A549 (cell line): ENCODE measurements around the gene PCNT. TPM values are rescaled to one million over a fixed set of nuclear protein-coding genes. Genes with fewer than 3 reads are reported as not detected.

Experiments
- ATAC-seq, 2 experiments: fragments of 200-7000 bp in 1 of 2; fragments of >200 bp in 1 of 2; cut with Nextera tagmentation in 1 of 2; cut with Tn5 transposase in 1 of 2; 3 replicates each; pipeline versions ENCODE4 v1.8.0 to v1.9.1; 2018 to 2020; ENCODE audit warnings: mild to moderate bottlenecking in 1 of 2, moderate library complexity in 1 of 2
- CTCF ChIA-PET: fragments of 300-600 bp; sonication (Branson Sonifier 250); formaldehyde crosslinking; extraction: SDS; loops from one replicate; lab custom pipeline; 2021; ENCODE audit warnings: antibody characterized with exemption, inconsistent platforms; lab: Yijun Ruan, JAX
- POLR2A ChIA-PET: fragments of 350-600 bp; formaldehyde crosslinking; extraction: SDS; loops from one replicate; lab custom pipeline; 2021; ENCODE audit warnings: antibody characterized with exemption, inconsistent platforms; lab: Yijun Ruan, JAX
- DNase-seq, 2 experiments: peaks; one replicate each; pipeline versions ENCODE4 v3.0.0 to v3.0.0-alpha.2; 2011 to 2016; ENCODE audit warnings: low read depth in 1 of 2, low spot score in 1 of 2
- FAIRE-seq: peaks from 2 replicates; lab custom pipeline; 2011; peaks lifted over from hg19 to GRCh38; lab: Jason Lieb, UNC
- H3K27ac ChIP-seq, 2 experiments: fragments of >200 bp; sonication (Bioruptor Twin); formaldehyde crosslinking; 3 replicates each; pipeline ENCODE4 v1.5.1; 2016 to 2017
- H3K4me1 ChIP-seq: fragments of >200 bp; sonication (Bioruptor Twin); formaldehyde crosslinking; 3 replicates; pipeline ENCODE4 v1.6.1; 2016
- H3K4me2 ChIP-seq: fragments of >200 bp; sonication (Bioruptor Twin); formaldehyde crosslinking; 3 replicates; pipeline ENCODE4 v1.6.1; 2016
- H3K4me3 ChIP-seq: fragments of >200 bp; sonication (Bioruptor Twin); formaldehyde crosslinking; 3 replicates; pipeline ENCODE4 v1.5.1; 2016
- H3K9me3 ChIP-seq: fragments of >200 bp; sonication (Bioruptor Twin); formaldehyde crosslinking; 3 replicates; pipeline ENCODE4 v1.6.1; 2016
- EHMT2 ChIP-seq: fragments of 200-600 bp; sonication (generic); IDR thresholded peaks from 2 replicates; pipeline ENCODE4 v1.6.1; 2016; ENCODE audit warnings: antibody characterized with exemption, low read depth, mild to moderate bottlenecking, moderate library complexity
- FOSL2 ChIP-seq, 2 experiments: fragments of 450-650 bp in 1 of 2; fragments of >200 bp in 1 of 2; sonication (Bioruptor Twin) in 1 of 2; formaldehyde crosslinking; IDR thresholded peaks; 2 replicates each; pipeline versions ENCODE4 v1.5.0 to v1.6.1; 2016 to 2020; ENCODE audit warnings: mild to moderate bottlenecking in 1 of 2, moderate library complexity in 1 of 2
- MAFK ChIP-seq: fragments of 450-650 bp; IDR thresholded peaks from 2 replicates; pipeline ENCODE4 v1.6.1; 2014; ENCODE audit not compliant: partially characterized antibody
- MYC ChIP-seq: IDR thresholded peaks from 2 replicates; pipeline ENCODE4 v1.6.1; 2012; ENCODE audit warnings: mild to moderate bottlenecking, inconsistent platforms, low read length, improper control_type of control experiment, borderline replicate concordance
- SMC3 ChIP-seq: fragments of >200 bp; sonication (Bioruptor Twin); formaldehyde crosslinking; IDR thresholded peaks from 3 replicates; pipeline ENCODE4 v1.6.1; 2018; ENCODE audit warnings: inconsistent platforms
- SREBF2 ChIP-seq: fragments of 450-650 bp; IDR thresholded peaks from 2 replicates; pipeline ENCODE4 v1.6.1; 2014; ENCODE audit warnings: mild to moderate bottlenecking, moderate library complexity
- WGBS: methylation state at CpG from one replicate; pipeline ENCODE4 v1.1.6; 2017; ENCODE audit errors: missing lambda C conversion rate; 5-methylcytosine and 5-hydroxymethylcytosine counted together
- polyA plus RNA-seq, 4 experiments: library from polyadenylated mRNA; depleted of rRNA in 3 of 4; stranded (reverse); fragments of >200 nt; fragmentation: RNase III in 1 of 4; extraction: RNeasy Plus Mini Kit Qiagen cat#74134 plus additional on column Dnase treatment in 1 of 4; gene quantifications; 2 replicates in 3 of 4; 3 replicates in 1 of 4; pipeline ENCODE4 v1.2.3, GENCODE V29; 2011 to 2017

Gene PCNT
- polyA plus RNA-seq, 2 of the 4 experiments (the other 2 are of a cell fraction) = 11.1 to 14.6 TPM

GRCh38 chr21:46493828-46494227 lies 169.9 kb downstream of the PCNT start:
- POLR2A ChIA-PET = interaction anchor here (0.6 kb wide), 1 partner anchor 8 kb away, joined by 3 read pairs; no protein-coding TSS in a partner anchor
- H3K4me3 ChIP-seq = no peak overlapping the region
- ATAC-seq = no peak
- 0 out of 3 replicates have a peak, but pooled peaks cover 3% of the 10 kb centered on the region for H3K9me3 ChIP-seq
- DNase-seq = no peak
- TF ChIP-seq MAFK = no peak
- no peak for TF ChIP-seq FOSL2 (IDR thresholded peaks at IDR 0.05)
- TF ChIP-seq FOSL2 (CRISPR knock-in tag; IDR thresholded peaks at IDR 0.05) = no peak
- no peak for TF ChIP-seq SMC3
- TF ChIP-seq SREBF2 = no peak
- no peak for TF ChIP-seq MYC
- no peak for TF ChIP-seq EHMT2
- WGBS = 91% methylated on average over 6 of the region's 6 CpGs
- no peak for FAIRE-seq
- no peak overlapping the region for H3K27ac ChIP-seq
- no peak overlapping the region for H3K4me2 ChIP-seq
- no peaks in the 10 kb centered on the region for H3K4me1 ChIP-seq
- CTCF ChIA-PET = no interaction called here

Other genes with a start within 250 kb of the PCNT start
- gene COL6A2, start 226.0 kb upstream of the PCNT start, polyA plus RNA-seq (2011; rRNA removed) = 2.3 and 2.5 TPM in 2 replicates
- gene COL6A2, start 226.0 kb upstream of the PCNT start, polyA plus RNA-seq (2017; fragmentation: RNase III; extraction: RNeasy Plus Mini Kit Qiagen cat#74134 plus additional on column Dnase treatment) = 13.0 to 16.5 TPM (median 13.1 TPM) in 3 replicates
- not detected in 2 replicates for gene FTCD, start 168.6 kb upstream of the PCNT start, polyA plus RNA-seq (2011; rRNA removed)
- not detected in 3 replicates for gene FTCD, start 168.6 kb upstream of the PCNT start, polyA plus RNA-seq (2017; fragmentation: RNase III; extraction: RNeasy Plus Mini Kit Qiagen cat#74134 plus additional on column Dnase treatment)
- gene SPATC1L, start 139.7 kb upstream of the PCNT start, polyA plus RNA-seq (2011; rRNA removed) = not detected in 2 replicates
- 0.08 to 0.14 TPM in 2 of 3 replicates, not detected in the other for gene SPATC1L, start 139.7 kb upstream of the PCNT start, polyA plus RNA-seq (2017; fragmentation: RNase III; extraction: RNeasy Plus Mini Kit Qiagen cat#74134 plus additional on column Dnase treatment)
- 9.5 and 13.2 TPM in 2 replicates for gene LSS, start 95.4 kb upstream of the PCNT start, polyA plus RNA-seq (2011; rRNA removed)
- gene LSS, start 95.4 kb upstream of the PCNT start, polyA plus RNA-seq (2017; fragmentation: RNase III; extraction: RNeasy Plus Mini Kit Qiagen cat#74134 plus additional on column Dnase treatment) = 13.1 to 22.0 TPM (median 19.7 TPM) in 3 replicates
- 43.6 and 45.3 TPM in 2 replicates for gene MCM3AP, start 38.5 kb upstream of the PCNT start, polyA plus RNA-seq (2011; rRNA removed)
- gene MCM3AP, start 38.5 kb upstream of the PCNT start, polyA plus RNA-seq (2017; fragmentation: RNase III; extraction: RNeasy Plus Mini Kit Qiagen cat#74134 plus additional on column Dnase treatment) = 38.2 to 42.9 TPM (median 41.2 TPM) in 3 replicates
- 36.6 and 45.4 TPM in 2 replicates for gene YBEY, start 37.8 kb upstream of the PCNT start, polyA plus RNA-seq (2011; rRNA removed)
- 31.8 to 33.7 TPM (median 32.4 TPM) in 3 replicates for gene YBEY, start 37.8 kb upstream of the PCNT start, polyA plus RNA-seq (2017; fragmentation: RNase III; extraction: RNeasy Plus Mini Kit Qiagen cat#74134 plus additional on column Dnase treatment)
- gene C21orf58, start 286 bp upstream of the PCNT start, polyA plus RNA-seq (2011; rRNA removed) = 3.2 TPM in 2 replicates
- gene C21orf58, start 286 bp upstream of the PCNT start, polyA plus RNA-seq (2017; fragmentation: RNase III; extraction: RNeasy Plus Mini Kit Qiagen cat#74134 plus additional on column Dnase treatment) = 7.4 to 8.7 TPM (median 8.5 TPM) in 3 replicates
- gene DIP2A, start 134.7 kb downstream of the PCNT start, polyA plus RNA-seq (2011; rRNA removed) = 18.0 and 18.4 TPM in 2 replicates
- gene DIP2A, start 134.7 kb downstream of the PCNT start, polyA plus RNA-seq (2017; fragmentation: RNase III; extraction: RNeasy Plus Mini Kit Qiagen cat#74134 plus additional on column Dnase treatment) = 12.1 to 13.8 TPM (median 13.3 TPM) in 3 replicates